Occipital lobe (tissue), 2 donors: ENCODE data around the gene SUGCT. TPM values are rescaled to one million over a fixed set of nuclear protein-coding genes. Genes with fewer than 3 reads are reported as not detected.
"Not testable (repeated sequence)": the region's sequence is repeated elsewhere in the genome, so short reads cannot be mapped to it uniquely, and the experiment has no call there.

Experiments
- DNase-seq: peaks from one replicate; lab custom pipeline; 2025; lab: John Stamatoyannopoulos, UW
- total RNA-seq: library from RNA; depleted of rRNA; stranded (reverse); fragments of >200 nt; gene quantifications from one replicate; pipeline ENCODE4 v1.2.3, GENCODE V29; 2014

SUGCT gene
- total RNA-seq, 1 donor from 2014 or later: 3.9 TPM

- no peak for DNase-seq
These were observed 109.4 kb downstream of the SUGCT start for GRCh38 chr7:40244226-40244625.

- no peak for DNase-seq
These were observed 113.9 kb downstream of the SUGCT start for GRCh38 chr7:40248681-40249080.

- not testable (repeated sequence) for DNase-seq
These were observed 118.6 kb downstream of the SUGCT start for GRCh38 chr7:40253444-40253843.

- no peak for DNase-seq
These were observed 129.1 kb downstream of the SUGCT start for GRCh38 chr7:40263752-40264390.

DNA sequence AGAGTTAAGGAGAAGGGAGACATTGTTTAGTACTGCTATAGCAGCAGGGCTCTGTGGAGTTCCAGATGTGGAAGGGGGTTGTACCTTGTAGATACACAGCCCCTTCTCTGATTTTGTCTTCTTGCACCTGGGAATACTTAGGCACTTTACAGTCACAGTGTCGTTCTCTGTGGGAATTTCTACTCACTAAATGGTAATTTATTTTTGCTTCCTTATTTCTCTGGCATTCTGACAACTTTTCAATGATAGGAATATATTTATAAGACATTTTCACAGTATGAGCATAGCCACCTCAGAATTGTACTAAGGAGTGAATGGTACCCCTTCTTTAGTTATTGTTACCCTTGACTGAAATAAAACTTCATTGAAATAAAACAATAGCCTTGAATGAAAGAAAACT, 132.8 kb downstream of the SUGCT start:
- no peak for DNase-seq

- DNase-seq: not testable (repeated sequence)
These were observed 134.0 kb downstream of the SUGCT start for GRCh38 chr7:40268810-40269209.

DNA sequence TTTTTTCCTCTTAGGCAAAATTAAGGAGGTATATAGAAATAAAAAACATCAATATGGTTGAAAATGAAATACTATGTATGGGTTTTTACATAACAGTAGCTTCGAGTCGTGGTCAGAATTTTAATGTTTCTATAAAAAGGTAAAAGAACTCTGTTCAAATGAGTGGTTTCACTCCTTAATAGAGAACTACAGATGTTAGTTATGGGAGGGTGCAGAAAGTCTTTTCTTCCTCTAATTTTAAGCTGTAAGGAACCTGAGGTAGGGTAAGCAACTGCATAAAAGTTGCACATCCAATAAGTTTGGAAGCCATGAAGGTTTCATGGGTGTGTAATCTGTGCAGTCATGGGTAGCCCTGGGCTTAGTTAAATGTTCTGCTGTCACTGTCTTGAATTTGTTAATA, 141.3 kb downstream of the SUGCT start:
- no peak for DNase-seq

DNA sequence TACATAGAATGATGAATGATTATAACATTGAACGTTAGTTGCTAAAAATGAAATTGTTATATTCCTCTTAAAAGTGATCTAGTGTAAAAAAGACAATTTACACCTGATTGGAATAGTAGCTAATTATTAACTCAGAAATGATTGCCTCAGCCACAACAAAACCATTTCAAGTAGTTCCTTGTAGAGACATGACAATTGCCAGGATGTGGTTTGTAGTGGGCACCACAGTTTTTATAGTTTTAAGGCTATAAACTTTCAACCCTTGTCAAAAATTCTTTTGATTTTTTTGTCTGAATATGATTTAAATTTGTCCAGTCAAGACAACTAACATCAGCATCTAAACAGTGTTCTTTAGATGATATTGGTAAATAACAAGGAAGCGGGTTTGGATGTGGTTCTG, 145.2 kb downstream of the SUGCT start:
- DNase-seq: no peak

DNA sequence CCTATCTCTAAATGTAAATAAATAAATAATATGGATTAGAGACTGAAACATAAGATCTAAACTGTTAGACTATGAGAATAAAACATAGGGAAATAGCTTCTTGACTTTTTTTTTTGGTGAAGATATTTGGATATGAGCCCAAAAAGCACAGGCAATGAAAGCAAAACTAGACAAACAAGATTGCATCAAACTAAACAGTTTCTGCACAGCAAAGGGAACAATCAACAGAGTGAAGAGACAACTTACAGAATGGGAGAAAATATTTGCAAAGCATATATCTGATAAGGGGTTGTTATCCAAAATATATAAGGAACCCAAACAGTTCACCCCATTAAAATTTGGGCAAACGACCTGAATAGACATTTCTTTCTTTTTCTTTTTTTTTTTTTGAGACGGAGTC, 148.1 kb downstream of the SUGCT start:
- DNase-seq: no peak

- no peak for DNase-seq
These were observed 148.6 kb downstream of the SUGCT start for GRCh38 chr7:40283391-40283790.

- DNase-seq: no peak
These were observed 154.0 kb downstream of the SUGCT start for GRCh38 chr7:40288827-40289226.

DNA sequence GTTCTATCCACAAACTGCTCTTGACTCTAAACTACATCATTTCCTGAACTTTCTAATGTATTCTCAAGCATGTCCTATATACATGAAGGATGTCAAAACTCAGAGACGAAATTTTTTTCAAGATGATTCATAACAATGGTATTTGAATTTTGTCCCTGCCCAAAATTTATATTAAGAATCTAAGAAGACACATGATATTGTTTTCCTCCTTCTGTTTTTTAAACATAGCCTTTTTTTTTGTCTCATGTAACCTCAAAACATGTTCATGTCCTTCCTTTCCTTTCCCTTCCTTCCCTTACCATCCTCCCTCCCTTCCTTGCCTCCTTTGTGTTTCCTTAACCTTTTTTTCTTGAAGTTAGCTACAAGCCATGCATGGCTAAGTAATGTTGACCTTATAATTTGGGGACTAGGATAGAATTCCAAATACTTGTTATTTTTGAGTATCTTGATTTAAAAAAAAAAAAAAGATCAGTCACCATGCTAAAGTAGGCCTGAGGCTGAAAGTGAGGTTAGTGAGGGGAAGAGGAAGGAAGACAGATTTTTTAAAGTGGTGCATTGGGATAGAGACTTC, 163.0 kb downstream of the SUGCT start:
- no peak for DNase-seq

DNA sequence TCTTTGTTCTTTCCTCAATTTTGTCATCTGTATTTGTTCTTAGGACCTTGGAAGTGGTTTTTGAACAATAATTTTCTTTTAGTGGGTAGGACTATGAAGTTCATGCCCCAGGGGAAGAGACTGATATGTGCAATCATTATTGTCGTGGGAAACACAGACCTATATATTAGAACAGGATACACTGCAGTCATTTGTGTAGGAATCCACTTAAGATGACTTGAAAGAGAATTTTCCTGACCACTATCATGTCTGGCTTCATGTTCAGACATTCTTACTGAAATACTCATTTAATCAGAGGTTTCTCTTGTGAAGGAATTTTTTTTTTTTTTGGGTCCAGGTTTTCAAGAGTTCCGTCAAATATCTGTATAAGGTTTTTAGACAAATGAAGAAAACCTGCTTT, 163.6 kb downstream of the SUGCT start:
- DNase-seq: no peak

DNA sequence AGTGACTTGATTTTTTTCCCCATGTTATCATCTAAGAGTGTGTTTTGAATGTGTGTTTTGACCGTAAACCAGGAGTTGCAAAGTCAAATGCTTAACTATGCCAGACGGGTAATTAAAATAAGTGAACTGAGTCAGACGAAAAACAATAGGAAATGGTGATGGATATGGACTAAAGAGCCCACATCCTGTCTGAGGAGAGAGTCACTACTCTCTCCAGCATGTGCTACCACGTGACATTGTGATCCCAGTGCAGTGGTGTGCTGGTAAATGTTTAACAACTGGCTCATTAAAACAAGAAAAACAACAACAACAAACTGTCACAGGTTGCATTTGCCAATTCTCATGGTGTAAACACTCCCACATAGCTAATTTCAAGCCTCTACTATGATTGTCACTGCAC, 164.3 kb downstream of the SUGCT start:
- no peak for DNase-seq

- DNase-seq: no peak
These were observed 165.4 kb downstream of the SUGCT start for GRCh38 chr7:40300146-40300670.

DNA sequence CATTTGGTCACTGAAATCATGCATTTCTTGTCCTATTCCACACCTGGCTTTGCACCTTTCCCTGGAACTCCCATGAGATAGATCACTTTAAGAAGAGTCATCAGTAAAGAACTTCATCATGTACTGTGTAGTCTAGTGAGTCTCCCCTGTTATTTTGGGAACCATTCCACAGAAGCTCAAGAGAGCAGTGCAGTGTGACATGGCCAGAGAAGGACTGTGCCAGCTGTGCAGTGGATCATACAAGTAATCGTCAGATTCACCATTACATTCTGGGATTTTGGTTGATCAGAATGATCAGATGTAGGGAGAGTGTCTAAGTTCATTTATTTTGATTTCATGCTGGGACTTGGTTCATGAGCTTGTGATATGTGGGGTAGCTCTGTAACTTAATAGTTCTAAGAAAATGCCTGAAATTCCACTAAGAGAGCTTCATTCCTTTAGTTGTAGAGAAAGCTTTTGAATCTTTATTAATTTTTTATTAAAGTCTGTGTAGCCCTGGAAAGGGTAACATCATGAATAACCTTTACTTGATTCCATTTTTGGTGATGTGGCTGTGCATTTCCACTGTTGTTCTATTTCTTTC, 166.8 kb downstream of the SUGCT start:
- DNase-seq: no peak

DNA sequence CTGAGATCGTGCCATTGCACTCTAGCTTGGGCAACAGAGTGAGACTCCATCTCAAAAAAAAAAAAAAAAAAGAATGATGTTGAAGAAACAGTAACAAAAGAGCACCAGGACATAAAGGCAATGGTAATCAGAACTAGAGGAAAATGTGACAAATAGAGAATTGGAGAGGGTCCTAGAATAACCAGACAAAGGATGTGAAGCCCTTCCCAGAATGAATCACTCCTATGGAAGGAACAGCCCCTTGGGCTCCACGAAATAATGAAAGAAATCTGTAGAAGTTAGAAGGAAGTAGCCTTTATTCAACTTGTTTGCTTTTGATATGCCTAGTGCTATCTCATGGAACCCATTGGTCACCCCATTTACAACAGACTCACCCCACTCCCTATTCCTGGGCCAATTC, 169.2 kb downstream of the SUGCT start:
- DNase-seq: no peak

DNA sequence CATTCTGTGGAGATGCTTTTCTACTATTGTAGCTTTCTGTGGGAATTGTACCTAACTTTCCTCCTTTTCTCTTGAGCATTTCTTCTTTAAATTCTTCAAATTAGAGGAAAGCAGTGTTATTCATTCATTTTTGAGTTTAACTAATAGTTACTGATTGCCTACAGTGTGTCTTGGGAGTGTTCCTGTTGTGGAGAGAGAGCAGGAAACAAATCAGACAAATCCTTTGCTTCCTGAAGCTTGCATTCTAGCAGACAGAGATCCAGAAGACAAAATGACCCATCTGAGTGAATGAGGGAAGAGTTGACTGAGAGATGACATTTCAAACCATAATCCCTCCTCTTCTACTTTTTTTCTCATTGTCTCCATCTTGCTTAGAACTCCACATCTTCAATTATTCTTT, 170.4 kb downstream of the SUGCT start:
- no peak for DNase-seq

DNA sequence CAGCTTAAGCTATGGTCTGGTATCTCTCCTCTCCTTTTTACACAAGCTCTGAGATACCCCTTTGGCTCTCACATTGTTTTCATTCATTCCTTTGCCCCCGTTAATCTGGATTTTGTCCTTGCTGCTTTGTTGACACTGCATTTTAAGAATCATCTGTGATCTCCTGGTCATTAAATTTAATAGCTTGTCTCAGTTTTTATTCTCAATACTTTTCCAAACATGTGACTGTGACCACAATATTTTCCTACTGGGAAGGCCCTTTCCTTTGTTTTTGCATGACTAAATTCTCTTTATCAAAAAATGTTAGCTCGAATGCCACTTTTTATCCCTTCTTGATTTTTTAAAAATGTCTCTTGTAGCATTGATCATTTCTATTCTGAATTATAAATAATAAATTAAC, 171.2 kb downstream of the SUGCT start:
- no peak for DNase-seq

DNA sequence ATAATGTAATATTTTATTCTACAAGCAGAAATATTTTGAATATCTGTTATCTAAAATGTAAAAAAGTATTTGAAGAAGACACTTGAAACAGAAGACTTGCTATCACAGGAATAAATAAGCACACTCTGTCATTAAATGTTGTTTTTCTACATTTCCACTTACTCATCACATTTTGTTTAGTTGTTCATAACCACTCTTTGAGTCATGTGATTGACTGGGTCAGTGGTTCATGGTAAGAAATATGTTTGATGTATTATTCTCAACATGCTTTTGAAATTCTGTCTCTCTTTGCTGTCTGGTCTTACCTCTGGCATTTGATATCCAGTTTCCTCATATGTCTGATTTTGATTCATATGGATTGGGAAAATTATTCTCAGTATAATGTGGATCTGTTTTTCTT, 171.8 kb downstream of the SUGCT start:
- DNase-seq: no peak

DNA sequence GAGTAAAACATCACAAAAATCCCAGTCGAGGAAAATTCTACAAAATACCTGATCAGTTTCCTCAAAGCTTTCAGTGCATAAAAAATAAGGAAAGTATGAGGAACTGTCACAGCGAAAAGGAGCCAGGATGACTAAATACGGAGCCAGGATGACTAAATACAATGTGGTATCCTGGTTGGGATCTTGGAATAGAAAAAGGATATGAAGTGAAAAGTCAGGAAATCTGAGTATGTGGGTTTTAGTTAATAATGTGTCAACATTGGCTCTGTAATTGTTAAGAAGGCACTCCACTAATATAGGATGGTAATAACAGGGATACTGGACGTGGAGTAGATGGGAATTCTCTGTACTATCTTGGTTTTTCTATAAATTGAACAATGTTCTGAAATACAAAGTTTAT, 175.5 kb downstream of the SUGCT start:
- DNase-seq: no peak

DNA sequence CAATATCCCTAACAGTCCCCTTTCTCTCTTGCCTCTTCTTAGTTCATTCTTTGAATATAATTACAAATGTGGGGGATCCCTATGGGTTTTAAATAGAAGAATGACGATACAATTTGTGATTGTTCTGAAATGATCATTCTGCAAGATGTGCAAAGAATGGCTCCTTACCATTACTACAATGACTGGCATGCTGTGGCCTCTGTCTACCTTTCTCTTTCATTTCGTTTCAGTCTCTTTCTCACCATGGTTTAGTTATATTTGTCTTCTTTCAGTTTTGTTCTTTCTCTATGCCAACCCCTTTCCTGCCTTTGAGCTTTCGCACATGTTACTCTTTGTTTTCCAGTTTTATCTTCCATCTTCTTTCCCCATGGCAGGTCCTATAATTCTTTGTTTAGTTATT, 176.5 kb downstream of the SUGCT start:
- no peak for DNase-seq

- no peak for DNase-seq
These were observed 180.5 kb downstream of the SUGCT start for GRCh38 chr7:40315277-40315676.
